Measurements from ENCODE around the gene TNFRSF19.

Gene TNFRSF19

GRCh38 chr13:23623394-23623793, 53.2 kb downstream of the TNFRSF19 start:
- Histone ChIP-seq H3K27ac (no peak overlapping the region), H4K20me1 (ENCODE audit: insufficient read depth) (no peaks in the 10 kb centered on the region), H3K27me3 (ENCODE audit: insufficient read depth, low read depth) (no peaks in the 10 kb centered on the region), H3K9ac (no peak overlapping the region), H3K4me2 (no peak overlapping the region), H3K79me2 (ENCODE audit: insufficient read depth, low read depth) (no peaks in the 10 kb centered on the region), H3K36me3 (ENCODE audit: insufficient read depth) (no peaks in the 10 kb centered on the region), H2AFZ (ENCODE audit: low read depth) (no peak overlapping the region), H3K4me1 (ENCODE audit: low read depth, poor library complexity, severe bottlenecking) (peaks cover 3% of the 10 kb centered on the region), H3K4me3 (IDR thresholded peaks at IDR 0.05; ENCODE audit: insufficient read depth, low read depth, low read length) (no peak overlapping the region)
- no peak for TF ChIP-seq CTCF (conservative IDR thresholded peaks at IDR 0.05; ENCODE audit: low read depth, low read length)

- Histone ChIP-seq H3K9ac (no peak overlapping the region), H2AFZ (ENCODE audit: low read depth) (no peak overlapping the region), H3K79me2 (ENCODE audit: insufficient read depth, low read depth) (no peaks in the 10 kb centered on the region), H4K20me1 (ENCODE audit: insufficient read depth) (no peaks in the 10 kb centered on the region), H3K4me1 (ENCODE audit: low read depth, poor library complexity, severe bottlenecking) (no peaks in the 10 kb centered on the region), H3K4me2 (no peak overlapping the region), H3K27me3 (ENCODE audit: insufficient read depth, low read depth) (no peaks in the 10 kb centered on the region), H3K27ac (no peak overlapping the region), H3K4me3 (IDR thresholded peaks at IDR 0.05; ENCODE audit: insufficient read depth, low read depth, low read length) (no peak overlapping the region), H3K36me3 (ENCODE audit: insufficient read depth) (no peaks in the 10 kb centered on the region)
- no peak for TF ChIP-seq CTCF (conservative IDR thresholded peaks at IDR 0.05; ENCODE audit: low read depth, low read length)
Observed at GRCh38 chr13:23626700-23627099, 56.5 kb downstream of the TNFRSF19 start.

- Histone ChIP-seq H3K27ac (no peak overlapping the region), H3K4me1 (ENCODE audit: low read depth, poor library complexity, severe bottlenecking) (no peaks in the 10 kb centered on the region), H4K20me1 (ENCODE audit: insufficient read depth) (no peaks in the 10 kb centered on the region), H3K36me3 (ENCODE audit: insufficient read depth) (no peaks in the 10 kb centered on the region), H2AFZ (ENCODE audit: low read depth) (no peak overlapping the region), H3K4me3 (IDR thresholded peaks at IDR 0.05; ENCODE audit: insufficient read depth, low read depth, low read length) (no peak overlapping the region), H3K27me3 (ENCODE audit: insufficient read depth, low read depth) (no peaks in the 10 kb centered on the region), H3K79me2 (ENCODE audit: insufficient read depth, low read depth) (no peaks in the 10 kb centered on the region), H3K4me2 (no peak overlapping the region), H3K9ac (no peak overlapping the region)
- TF ChIP-seq CTCF (conservative IDR thresholded peaks at IDR 0.05; ENCODE audit: low read depth, low read length) = no peak
Observed at GRCh38 chr13:23627410-23627809, 57.2 kb downstream of the TNFRSF19 start.

GRCh38 chr13:23628250-23628649, 58.0 kb downstream of the TNFRSF19 start:
- no peak for TF ChIP-seq CTCF (conservative IDR thresholded peaks at IDR 0.05; ENCODE audit: low read depth, low read length)
- H3K4me2 ChIP-seq = no peak overlapping the region
- no peaks in the 10 kb centered on the region for H3K79me2 ChIP-seq (ENCODE audit: insufficient read depth, low read depth)
- H3K4me1 ChIP-seq (ENCODE audit: low read depth, poor library complexity, severe bottlenecking) = no peaks in the 10 kb centered on the region
- H3K36me3 ChIP-seq (ENCODE audit: insufficient read depth) = no peaks in the 10 kb centered on the region
- H2AFZ ChIP-seq (ENCODE audit: low read depth) = no peak overlapping the region
- no peaks in the 10 kb centered on the region for H3K27me3 ChIP-seq (ENCODE audit: insufficient read depth, low read depth)
- no peaks in the 10 kb centered on the region for H4K20me1 ChIP-seq (ENCODE audit: insufficient read depth)
- H3K27ac ChIP-seq = no peak overlapping the region
- no peak overlapping the region for H3K4me3 ChIP-seq (IDR thresholded peaks at IDR 0.05; ENCODE audit: insufficient read depth, low read depth, low read length)
- no peak overlapping the region for H3K9ac ChIP-seq
